ENCODE measurements around the gene ITPRID2. TPM values are rescaled to one million over a fixed set of nuclear protein-coding genes. Genes with fewer than 3 reads are reported as not detected.

ITPRID2 gene
- total RNA-seq, 2 donors from 2014 or later = 141 to 323 TPM

DNA sequence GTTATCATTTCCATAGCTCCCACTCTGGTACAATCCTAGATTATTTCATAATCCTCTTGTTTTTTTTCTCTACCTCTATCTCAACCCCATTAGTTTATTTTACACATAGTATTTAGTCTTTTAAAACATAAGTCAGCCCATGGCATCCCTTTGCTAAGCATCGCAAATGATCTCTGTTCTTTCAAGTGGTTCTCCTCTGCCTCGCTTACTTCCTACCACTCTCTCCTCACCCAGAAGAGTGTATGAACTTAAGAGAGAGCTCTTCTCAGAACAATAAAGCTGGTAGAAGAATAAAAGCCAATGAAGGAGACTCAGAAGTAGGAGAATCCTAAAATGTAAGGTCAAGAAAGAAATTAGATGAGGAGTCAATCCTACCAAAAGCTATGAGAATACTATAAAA, 12.2 kb upstream of the ITPRID2 start:
- Histone ChIP-seq H3K9me3 (no peaks in the 10 kb centered on the region), H3K27ac (no peak overlapping the region), H3K9ac (ENCODE audit: low read depth in 2 of 2, low read length in 2 of 2) (no peak overlapping the region), H3K36me3 (no peaks in the 10 kb centered on the region), H3K4me1 (no peaks in the 10 kb centered on the region), H3K4me3 (no peak overlapping the region), H3K27me3 (no peaks in the 10 kb centered on the region)
- DNase-seq = no peak
- intact Hi-C loops (cut with DNase I) = no loop called here
- TF ChIP-seq, protein P1, sequence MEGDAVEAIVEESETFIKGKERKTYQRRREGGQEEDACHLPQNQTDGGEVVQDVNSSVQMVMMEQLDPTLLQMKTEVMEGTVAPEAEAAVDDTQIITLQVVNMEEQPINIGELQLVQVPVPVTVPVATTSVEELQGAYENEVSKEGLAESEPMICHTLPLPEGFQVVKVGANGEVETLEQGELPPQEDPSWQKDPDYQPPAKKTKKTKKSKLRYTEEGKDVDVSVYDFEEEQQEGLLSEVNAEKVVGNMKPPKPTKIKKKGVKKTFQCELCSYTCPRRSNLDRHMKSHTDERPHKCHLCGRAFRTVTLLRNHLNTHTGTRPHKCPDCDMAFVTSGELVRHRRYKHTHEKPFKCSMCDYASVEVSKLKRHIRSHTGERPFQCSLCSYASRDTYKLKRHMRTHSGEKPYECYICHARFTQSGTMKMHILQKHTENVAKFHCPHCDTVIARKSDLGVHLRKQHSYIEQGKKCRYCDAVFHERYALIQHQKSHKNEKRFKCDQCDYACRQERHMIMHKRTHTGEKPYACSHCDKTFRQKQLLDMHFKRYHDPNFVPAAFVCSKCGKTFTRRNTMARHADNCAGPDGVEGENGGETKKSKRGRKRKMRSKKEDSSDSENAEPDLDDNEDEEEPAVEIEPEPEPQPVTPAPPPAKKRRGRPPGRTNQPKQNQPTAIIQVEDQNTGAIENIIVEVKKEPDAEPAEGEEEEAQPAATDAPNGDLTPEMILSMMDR (IDR thresholded peaks at IDR 0.05) = no peak

DNA sequence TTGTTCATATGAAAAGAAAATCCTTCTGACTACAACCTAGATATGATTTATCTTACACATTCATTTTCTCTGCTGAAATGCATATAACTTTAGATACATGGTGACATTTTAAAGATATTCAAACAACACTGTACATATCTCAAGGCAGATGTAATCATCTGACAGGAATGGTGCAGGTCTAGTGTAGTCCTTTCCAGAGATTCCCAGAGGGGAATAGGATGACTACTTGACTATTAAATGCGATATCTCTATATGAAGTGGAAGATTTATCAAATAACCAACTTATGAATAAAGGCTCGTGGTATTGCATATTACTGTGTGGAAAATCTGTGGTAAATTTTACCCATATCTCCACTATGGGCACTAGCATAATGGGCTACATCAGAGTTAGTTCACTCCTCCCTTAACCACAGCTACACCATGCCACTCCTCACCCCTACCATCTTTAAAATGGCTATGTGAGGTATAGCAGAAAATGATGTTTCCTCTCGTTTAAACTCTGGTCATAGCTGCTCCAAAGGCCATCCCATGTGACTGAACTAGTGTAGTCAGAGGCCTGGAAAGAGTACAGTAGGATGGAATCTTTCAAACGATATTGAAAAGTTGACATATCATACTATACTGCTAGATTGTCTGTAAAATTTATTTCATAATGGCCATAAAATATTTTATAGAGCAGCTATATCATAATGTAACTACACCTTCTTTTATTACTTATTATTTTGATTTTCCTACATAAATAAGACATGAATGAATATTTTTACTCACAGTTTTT, 9.1 kb upstream of the ITPRID2 start:
- Histone ChIP-seq H3K36me3 (no peaks in the 10 kb centered on the region), H3K27me3 (no peaks in the 10 kb centered on the region), H3K4me3 (no peak overlapping the region), H3K27ac (no peak overlapping the region), H3K9me3 (no peaks in the 10 kb centered on the region), H3K9ac (ENCODE audit: low read depth in 2 of 2, low read length in 2 of 2) (no peak overlapping the region), H3K4me1 (no peaks in the 10 kb centered on the region)
- DNase-seq = no peak
- intact Hi-C loops (cut with DNase I) = no loop called here
- TF ChIP-seq, protein P1 (IDR thresholded peaks at IDR 0.05) = no peak

DNA sequence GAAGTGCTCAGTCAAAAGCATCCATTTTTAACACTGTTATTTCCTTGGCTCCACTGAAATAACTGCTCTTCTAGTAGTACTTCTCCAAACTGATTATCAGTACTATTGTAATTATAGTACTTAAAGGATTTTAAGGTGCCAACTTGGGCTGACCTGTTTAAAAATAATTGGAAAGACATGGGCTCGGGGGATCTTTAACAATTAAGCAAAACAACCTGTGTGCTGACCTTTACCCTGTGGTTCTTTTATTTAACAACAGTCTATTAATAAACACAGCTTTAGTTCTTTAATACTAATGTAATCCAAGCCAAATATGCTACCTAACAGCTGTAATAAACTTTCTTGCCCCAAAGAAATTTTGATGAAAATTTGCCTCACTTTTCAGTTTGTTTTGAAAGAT, 6.9 kb upstream of the ITPRID2 start:
- TF ChIP-seq, protein P1 (IDR thresholded peaks at IDR 0.05) = no peak
- H3K27ac ChIP-seq = no peak overlapping the region
- H3K36me3 ChIP-seq = no peaks in the 10 kb centered on the region

DNA sequence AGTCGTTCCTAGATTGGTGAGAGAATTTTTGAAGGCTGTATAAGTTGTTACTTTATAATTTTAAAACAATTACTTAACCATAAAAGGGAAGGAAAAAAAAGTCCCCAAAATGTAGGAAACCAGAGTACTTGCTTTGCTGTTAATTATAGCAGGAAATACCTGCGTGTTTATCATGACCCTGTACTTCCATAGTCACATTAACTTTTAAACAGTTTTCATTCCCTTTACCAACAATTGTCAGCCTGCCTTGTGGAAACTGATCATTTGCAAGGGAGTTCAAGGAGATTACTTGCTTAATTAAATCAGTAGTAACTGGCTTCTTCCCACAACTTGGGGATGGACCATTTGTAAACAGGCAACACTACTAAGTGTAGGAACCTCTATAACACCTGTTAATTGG, 6.4 kb upstream of the ITPRID2 start:
- intact Hi-C loops (cut with DNase I) = no loop called here
- TF ChIP-seq, protein P1 (IDR thresholded peaks at IDR 0.05) = no peak
- no peaks in the 10 kb centered on the region for H3K9me3 ChIP-seq
- DNase-seq = no peak
- H3K9ac ChIP-seq (ENCODE audit: low read depth in 2 of 2, low read length in 2 of 2) = no peak overlapping the region
- no peaks in the 10 kb centered on the region for H3K36me3 ChIP-seq
- H3K4me1 ChIP-seq = no peaks in the 10 kb centered on the region
- no peak overlapping the region for H3K4me3 ChIP-seq
- no peaks in the 10 kb centered on the region for H3K27me3 ChIP-seq
- H3K27ac ChIP-seq = no peak overlapping the region

More for the DNA sequence above, 6.9 kb upstream of the ITPRID2 start:
- H3K27me3 ChIP-seq = no peaks in the 10 kb centered on the region
- DNase-seq = no peak
- H3K4me1 ChIP-seq = no peaks in the 10 kb centered on the region
- no peaks in the 10 kb centered on the region for H3K9me3 ChIP-seq
- no peak overlapping the region for H3K4me3 ChIP-seq
- no peak overlapping the region for H3K9ac ChIP-seq (ENCODE audit: low read depth in 2 of 2, low read length in 2 of 2)
- intact Hi-C loops (cut with DNase I) = no loop called here

DNA sequence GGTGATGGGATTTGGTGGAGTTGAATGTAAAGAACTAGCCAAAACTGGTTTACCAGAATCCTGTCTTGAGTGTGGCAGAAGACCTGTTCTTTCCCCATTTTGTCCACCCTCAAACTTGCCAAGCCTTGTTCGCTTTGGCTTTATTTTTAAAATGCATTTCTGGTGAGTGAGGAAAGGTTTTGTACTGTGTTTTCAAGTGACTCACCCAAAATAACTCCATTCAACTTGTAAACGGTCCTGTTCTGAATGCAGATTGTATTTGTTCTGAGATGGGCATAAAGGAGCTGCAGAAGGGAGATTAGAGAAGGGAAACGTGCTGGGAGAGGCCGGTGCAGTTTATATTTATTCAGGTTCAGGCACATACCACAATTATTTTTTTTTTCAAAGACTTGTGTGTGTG, 5.3 kb upstream of the ITPRID2 start:
- TF ChIP-seq, protein P1 (IDR thresholded peaks at IDR 0.05) = no peak
- H3K4me3 ChIP-seq = no peak overlapping the region
- H3K9me3 ChIP-seq = no peaks in the 10 kb centered on the region
- intact Hi-C loops (cut with DNase I) = no loop called here
- no peak overlapping the region for H3K27ac ChIP-seq
- no peaks in the 10 kb centered on the region for H3K27me3 ChIP-seq
- H3K36me3 ChIP-seq = no peaks in the 10 kb centered on the region
- DNase-seq = no peak
- no peak overlapping the region for H3K9ac ChIP-seq (ENCODE audit: low read depth in 2 of 2, low read length in 2 of 2)
- no peaks in the 10 kb centered on the region for H3K4me1 ChIP-seq
